Naive thymus-derived CD4-positive, alpha-beta T cell (primary cell): ENCODE measurements around the gene TNIK. TPM values are rescaled to one million over a fixed set of nuclear protein-coding genes. Genes with fewer than 3 reads are reported as not detected.
A peak's percentile ranks its signal among the peaks of the same experiment; 100 is the strongest.

Experiments
- ATAC-seq: fragments of 150-1000 bp; cut with Tn5 transposase; 2 replicates; pipeline ENCODE4 v1.10.0; 2021; ENCODE audit warnings: mild to moderate bottlenecking, moderate library complexity
- CTCF ChIA-PET: fragments of 350-600 bp; sonication (Branson Sonifier 250); formaldehyde crosslinking; loops from one replicate; lab custom pipeline; 2021; ENCODE audit warnings: antibody characterized with exemption; lab: Charles Lee
- POLR2A ChIA-PET: fragments of 350-600 bp; sonication (Branson Sonifier 250); formaldehyde crosslinking; loops from one replicate; lab custom pipeline; 2021; ENCODE audit warnings: antibody characterized with exemption, inconsistent platforms; lab: Charles Lee
- DNase-seq, 9 donors: peaks; one replicate each; pipeline versions ENCODE4 v3.0.0 to v3.0.0-alpha.2; 2020 to 2022; ENCODE audit warnings: mixed read lengths in 1 of 9
- H3K27ac ChIP-seq: one replicate; pipeline ENCODE4 v1.7.0; 2013; ENCODE audit warnings: mild to moderate bottlenecking, low read depth, low read length, moderate library complexity
- H3K27me3 ChIP-seq, 2 donors: one replicate each; pipeline ENCODE4 v1.7.0; 2013; ENCODE audit warnings: low read length in 2 of 2, mild to moderate bottlenecking in 2 of 2, moderate library complexity in 2 of 2; ENCODE audit not compliant: control insufficient read depth in 2 of 2, insufficient read depth in 2 of 2
- H3K36me3 ChIP-seq, 3 experiments: 1 replicate in 2 of 3; 2 replicates in 1 of 3; pipeline ENCODE4 v1.7.0; 2013; ENCODE audit warnings: low read length in 3 of 3, mild to moderate bottlenecking in 3 of 3, moderate library complexity in 1 of 3; ENCODE audit not compliant: insufficient read depth in 3 of 3, control insufficient read depth in 2 of 3
- H3K4me1 ChIP-seq, 2 donors: one replicate each; pipeline ENCODE4 v1.7.0; 2013; ENCODE audit warnings: low read length in 2 of 2, mild to moderate bottlenecking in 2 of 2, moderate library complexity in 1 of 2; ENCODE audit not compliant: control insufficient read depth in 2 of 2, insufficient read depth in 2 of 2
- H3K4me3 ChIP-seq: 2 replicates; pipeline ENCODE4 v1.7.0; 2013; ENCODE audit warnings: mild to moderate bottlenecking, low read length
- H3K9me3 ChIP-seq, 3 experiments: 1 replicate in 2 of 3; 2 replicates in 1 of 3; pipeline ENCODE4 v1.7.0; 2013; ENCODE audit warnings: low read length in 3 of 3; ENCODE audit not compliant: control insufficient read depth in 2 of 3
- H3K27ac Mint-ChIP-seq, 9 donors: one replicate each; pipeline ENCODE4 v1.8.0; 2020 to 2022; ENCODE audit warnings: mixed read lengths in 9 of 9, mild to moderate bottlenecking in 8 of 9, moderate library complexity in 5 of 9, inconsistent platforms in 2 of 9
- H3K27me3 Mint-ChIP-seq, 5 donors: one replicate each; pipeline ENCODE4 v1.8.0; 2021 to 2022; ENCODE audit warnings: mixed read lengths in 5 of 5, mild to moderate bottlenecking in 1 of 5
- H3K36me3 Mint-ChIP-seq, 5 donors: one replicate each; pipeline ENCODE4 v1.8.0; 2020 to 2022; ENCODE audit warnings: mixed read lengths in 5 of 5, mild to moderate bottlenecking in 3 of 5, inconsistent platforms in 1 of 5
- H3K4me1 Mint-ChIP-seq, 7 donors: one replicate each; pipeline ENCODE4 v1.8.0; 2020 to 2022; ENCODE audit warnings: mixed read lengths in 7 of 7, mild to moderate bottlenecking in 3 of 7, inconsistent platforms in 1 of 7
- H3K4me3 Mint-ChIP-seq, 10 donors: one replicate each; pipeline ENCODE4 v1.8.0; 2020 to 2022; ENCODE audit warnings: mild to moderate bottlenecking in 10 of 10, mixed read lengths in 10 of 10, moderate library complexity in 6 of 10, inconsistent platforms in 2 of 10
- H3K9me3 Mint-ChIP-seq, 11 donors: one replicate each; pipeline ENCODE4 v1.8.0; 2020 to 2022; ENCODE audit warnings: mixed read lengths in 11 of 11, mild to moderate bottlenecking in 4 of 11, inconsistent platforms in 1 of 11, moderate library complexity in 1 of 11
- intact Hi-C, 2 donors: fragments of 100-400 bp; cut with micrococcal nuclease; formaldehyde crosslinking; loops; one replicate each; pipeline ENCODE4 v1.15.1; 2023
- polyA plus RNA-seq, 2 donors: library from polyadenylated mRNA; unstranded; fragments of 300-500 nt; fragmentation: Illumina TruSeq; gene quantifications; one replicate each; pipeline ENCODE4 v1.2.3, GENCODE V29; 2021
- total RNA-seq, 6 experiments: library from RNA in 5 of 6; stranded (reverse) in 5 of 6; gene quantifications; 1 replicate in 5 of 6; 2 replicates in 1 of 6; pipeline ENCODE4 v1.2.3 and lab custom pipeline; 2021 to 2026

The TNIK gene
- total and polyA plus RNA-seq, 7 experiments from 2014 or later, result 20.2 to 74.9 (median 66.3) TPM

DNA sequence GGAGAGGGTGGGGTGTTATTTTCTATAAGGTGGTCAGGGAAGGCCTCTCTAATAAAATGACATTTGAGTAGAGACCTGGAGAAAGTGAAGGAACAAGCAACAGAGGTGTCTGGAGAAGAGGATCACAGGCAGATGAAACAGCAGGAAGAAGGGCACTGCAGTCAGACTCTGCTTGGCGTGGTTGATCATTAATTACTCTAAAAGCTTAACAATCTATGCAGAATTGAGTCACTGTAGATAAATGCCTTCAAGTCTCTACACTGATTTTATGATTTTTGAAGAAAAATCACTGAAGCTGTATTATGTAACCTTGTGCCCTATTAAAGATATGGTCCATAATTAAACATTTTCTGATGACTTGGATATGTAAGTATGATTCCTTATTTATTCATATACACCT is 114.2 kb downstream of the TNIK start:
- H3K9me3 Mint-ChIP-seq, result peaks cover 5 to 30% (median 11%) of the 10 kb centered on the region in 11 donors
- no peak overlapping the region for H3K4me3 ChIP-seq
- H3K36me3 Mint-ChIP-seq, result peaks cover 4 to 46% (median 41%) of the 10 kb centered on the region in 5 donors
- ChIA-PET POLR2A (no interaction called here), CTCF (interaction anchor here (1.1 kb wide), 1 partner anchor 114 kb away, joined by 3 read pairs; the partner anchor contains the start of gene TNIK)
- H3K27ac ChIP-seq, result no peak overlapping the region
- no peaks in the 10 kb centered on the region for H3K27me3 ChIP-seq
- DNase-seq, result no peak
- H3K27ac Mint-ChIP-seq, result no peak overlapping the region
- ATAC-seq, result no peak
- H3K4me3 Mint-ChIP-seq, result no peak overlapping the region
- H3K27me3 Mint-ChIP-seq, result no peaks in the 10 kb centered on the region
- H3K36me3 ChIP-seq, result no peaks in the 10 kb centered on the region
- H3K4me1 Mint-ChIP-seq, result peaks cover 21 to 76% (median 62%) of the 10 kb centered on the region in 7 donors
- peaks cover 0 to 7% (median 0%) of the 10 kb centered on the region in 3 experiments for H3K9me3 ChIP-seq
- peaks cover 0 to 5% of the 10 kb centered on the region in 2 donors for H3K4me1 ChIP-seq
- intact Hi-C loops, result loop anchor here in 1 of 2 donors (2.0 kb wide), 1 partner anchor 17 kb away; no protein-coding TSS in a partner anchor

DNA sequence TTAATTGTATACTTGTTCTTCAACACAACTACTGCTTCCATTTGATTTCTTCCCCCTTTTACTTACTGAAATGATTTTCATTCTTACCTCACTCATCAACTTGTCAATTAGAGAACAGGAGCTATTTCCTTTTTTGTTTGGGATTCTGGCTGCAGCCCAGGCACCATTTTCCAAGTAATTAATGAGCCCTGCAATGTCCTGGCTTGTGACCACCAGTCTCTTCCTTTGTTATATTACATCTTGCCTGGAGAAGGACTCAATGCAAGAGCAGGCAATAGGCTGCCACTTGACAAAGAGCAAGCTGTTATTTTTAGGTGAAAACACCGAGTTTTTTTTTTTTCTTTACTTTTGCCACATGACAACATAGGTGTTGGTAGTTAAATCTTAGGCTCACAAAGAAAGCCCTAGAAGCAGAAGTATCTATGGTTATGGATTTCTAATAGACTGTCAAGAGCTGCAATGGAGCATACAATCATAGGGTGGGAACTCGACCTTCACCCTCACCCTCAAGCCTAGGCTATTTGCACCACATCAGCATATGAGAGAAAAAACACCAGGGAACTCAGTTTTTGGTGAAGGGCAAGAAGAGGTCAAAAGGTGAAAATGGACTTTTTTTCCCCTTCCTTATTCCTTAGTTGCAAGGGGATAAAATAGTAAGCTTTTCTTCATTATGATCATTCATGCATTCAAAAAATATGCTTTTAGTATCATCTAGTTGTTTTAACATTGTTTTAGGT is 114.9 kb downstream of the TNIK start:
- Mint-ChIP-seq H3K27me3 (no peaks in the 10 kb centered on the region), H3K27ac (no peak overlapping the region)

DNA sequence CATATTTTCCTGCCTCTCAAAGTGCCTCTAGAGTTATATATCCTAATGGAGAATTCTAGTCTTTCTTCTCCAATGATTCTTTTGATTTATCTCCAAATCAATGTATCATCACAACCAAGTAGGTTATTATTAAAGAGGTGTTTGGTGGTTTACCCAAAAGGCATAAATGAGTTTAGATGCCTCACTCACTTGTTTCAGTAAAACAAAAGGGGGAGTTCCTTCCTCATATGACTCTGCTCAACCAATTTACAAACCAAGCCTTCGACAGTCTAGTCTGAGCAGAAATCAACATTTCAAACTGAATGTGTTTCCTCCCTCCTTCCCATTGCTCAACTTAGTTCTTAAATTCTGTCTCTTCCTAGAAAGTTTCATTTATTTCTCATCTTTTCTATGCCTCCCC is 116.5 kb downstream of the TNIK start:
- CTCF ChIA-PET, result no interaction called here
- intact Hi-C loops, result no loop called here
- Histone ChIP-seq H3K36me3 (no peaks in the 10 kb centered on the region), H3K27ac (no peak overlapping the region), H3K27me3 (no peaks in the 10 kb centered on the region), H3K9me3 (peaks cover 0 to 7% (median 0%) of the 10 kb centered on the region in 3 experiments), H3K4me3 (no peak overlapping the region), H3K4me1 (peaks cover 0 to 5% of the 10 kb centered on the region in 2 donors)
- peak overlapping the region in 1 of 10 donors; percentile 25 for H3K4me3 Mint-ChIP-seq
- no peak overlapping the region for H3K27ac Mint-ChIP-seq
- ATAC-seq (no peak), DNase-seq (no peak)
- POLR2A ChIA-PET, result interaction anchor here (0.9 kb wide), 1 partner anchor 36 kb away, joined by 3 read pairs; no protein-coding TSS in a partner anchor
- peaks cover 5 to 30% (median 11%) of the 10 kb centered on the region in 11 donors for H3K9me3 Mint-ChIP-seq
- H3K27me3 Mint-ChIP-seq, result no peaks in the 10 kb centered on the region
- peaks cover 16 to 67% (median 56%) of the 10 kb centered on the region in 7 donors for H3K4me1 Mint-ChIP-seq
- peaks cover 4 to 63% (median 42%) of the 10 kb centered on the region in 5 donors for H3K36me3 Mint-ChIP-seq

More for the DNA sequence above, 114.9 kb downstream of the TNIK start:
- Mint-ChIP-seq H3K4me3 (no peak overlapping the region), H3K36me3 (peaks cover 4 to 53% (median 42%) of the 10 kb centered on the region in 5 donors), H3K9me3 (peaks cover 5 to 30% (median 11%) of the 10 kb centered on the region in 11 donors), H3K4me1 (peaks cover 21 to 75% (median 58%) of the 10 kb centered on the region in 7 donors)
- ChIA-PET POLR2A (no interaction called here), CTCF (interaction anchor here (0.6 to 1.1 kb wide), 3 partner anchors 8 to 115 kb away, joined by 3 read pairs; partner anchors contain the start of gene TNIK)
- Histone ChIP-seq H3K27me3 (no peaks in the 10 kb centered on the region), H3K4me1 (peaks cover 0 to 5% of the 10 kb centered on the region in 2 donors), H3K27ac (no peak overlapping the region), H3K36me3 (no peaks in the 10 kb centered on the region), H3K9me3 (peaks cover 0 to 7% (median 0%) of the 10 kb centered on the region in 3 experiments), H3K4me3 (no peak overlapping the region)
- no peak for DNase-seq
- intact Hi-C loops, result no loop called here
- no peak for ATAC-seq

DNA sequence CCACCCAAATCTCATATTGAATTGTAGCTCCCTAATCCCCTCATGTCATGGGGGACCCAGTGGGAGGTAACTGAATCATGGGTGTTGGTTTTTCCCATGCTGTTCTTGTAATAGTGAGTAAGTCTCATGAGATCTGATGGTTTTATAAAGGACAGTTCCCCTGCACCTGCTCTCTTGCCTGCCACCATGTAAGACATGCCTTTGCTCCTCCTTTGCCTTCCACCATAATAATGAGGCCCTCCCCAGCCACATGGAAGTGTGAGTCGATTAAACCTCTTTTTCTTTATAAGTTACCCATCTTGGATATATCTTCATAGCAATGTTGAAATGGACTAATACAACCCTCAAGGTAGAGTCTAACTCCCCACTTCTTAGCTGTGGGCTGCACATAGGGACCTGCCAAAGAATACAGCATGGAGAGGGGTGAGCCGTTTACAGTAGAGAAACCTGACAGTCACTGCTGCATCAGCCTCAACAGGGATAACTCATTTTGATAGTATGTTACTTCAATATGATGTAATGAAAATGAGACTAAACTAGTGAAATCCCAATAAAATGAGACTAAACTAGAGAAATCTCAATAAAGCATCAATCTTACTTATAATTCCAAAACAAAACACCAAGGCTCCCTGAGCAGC is 117.3 kb downstream of the TNIK start:
- intact Hi-C loops, result no loop called here
- H3K27me3 ChIP-seq, result no peaks in the 10 kb centered on the region
- ChIA-PET CTCF (no interaction called here), POLR2A (no interaction called here)
- H3K4me3 ChIP-seq, result no peak overlapping the region
- Mint-ChIP-seq H3K4me3 (peak overlapping the region in 1 of 10 donors; percentile 48), H3K27ac (no peak overlapping the region), H3K4me1 (peaks cover 12 to 64% (median 57%) of the 10 kb centered on the region in 7 donors), H3K36me3 (peaks cover 4 to 69% (median 43%) of the 10 kb centered on the region in 5 donors), H3K9me3 (peaks cover 5 to 30% (median 11%) of the 10 kb centered on the region in 11 donors), H3K27me3 (no peaks in the 10 kb centered on the region)
- H3K4me1 ChIP-seq, result peaks cover 0 to 2% of the 10 kb centered on the region in 2 donors
- DNase-seq (no peak), ATAC-seq (no peak)
- peaks cover 0 to 7% (median 0%) of the 10 kb centered on the region in 3 experiments for H3K9me3 ChIP-seq
- no peaks in the 10 kb centered on the region for H3K36me3 ChIP-seq
- H3K27ac ChIP-seq, result no peak overlapping the region

DNA sequence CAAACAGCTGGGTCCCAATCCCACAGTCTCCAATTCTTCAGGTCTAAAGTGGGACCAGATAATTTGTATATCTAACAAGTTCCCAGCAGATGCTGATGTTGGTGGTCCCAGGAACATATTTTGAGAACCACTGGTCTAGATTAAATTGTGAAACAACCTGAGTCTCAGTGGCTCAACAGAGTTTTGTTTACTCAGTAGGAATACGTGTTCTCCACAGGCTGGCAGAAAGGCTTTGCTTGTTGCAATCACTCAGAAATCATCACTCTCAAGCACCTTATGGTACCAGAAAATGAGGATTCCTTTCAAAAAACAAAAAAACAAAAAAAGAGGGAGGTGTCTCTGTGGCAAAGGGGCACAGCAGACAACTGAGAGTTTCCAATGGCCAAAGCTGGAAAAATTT is 118.0 kb downstream of the TNIK start:
- Histone ChIP-seq H3K27ac (no peak overlapping the region), H3K27me3 (no peaks in the 10 kb centered on the region), H3K9me3 (peaks cover 0 to 7% (median 0%) of the 10 kb centered on the region in 3 experiments), H3K4me1 (no peaks in the 10 kb centered on the region), H3K36me3 (no peaks in the 10 kb centered on the region), H3K4me3 (no peak overlapping the region)
- intact Hi-C loops, result no loop called here
- ChIA-PET POLR2A (no interaction called here), CTCF (interaction anchor here (0.5 kb wide), 1 partner anchor 179 kb away, joined by 3 read pairs; no protein-coding TSS in a partner anchor)
- ATAC-seq (no peak), DNase-seq (no peak)
- Mint-ChIP-seq H3K4me3 (no peak overlapping the region), H3K9me3 (peaks cover 5 to 30% (median 11%) of the 10 kb centered on the region in 11 donors), H3K36me3 (peaks cover 4 to 76% (median 41%) of the 10 kb centered on the region in 5 donors), H3K27ac (no peak overlapping the region), H3K27me3 (no peaks in the 10 kb centered on the region), H3K4me1 (peaks cover 6 to 63% (median 58%) of the 10 kb centered on the region in 7 donors)

DNA sequence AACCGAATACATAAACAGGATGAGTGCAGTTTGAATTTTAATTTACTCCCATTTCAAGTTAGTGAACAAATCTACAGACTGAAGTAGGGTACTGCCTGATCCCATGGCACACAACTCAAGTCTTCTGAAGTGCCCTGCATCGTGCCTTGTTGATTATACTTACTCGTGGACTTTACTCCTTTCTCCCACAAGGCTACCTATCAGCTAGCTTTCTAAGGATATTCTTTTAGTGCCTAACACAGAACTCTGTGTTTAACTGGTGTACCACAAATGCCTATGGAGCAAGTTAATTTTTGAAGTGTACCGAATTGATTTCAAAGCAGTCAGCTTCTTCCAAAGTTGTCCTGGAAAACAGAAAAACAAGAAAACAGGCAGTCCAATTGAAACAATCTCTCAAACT is 119.8 kb downstream of the TNIK start:
- ChIA-PET CTCF (interaction anchor here (0.7 kb wide), 1 partner anchor 9 kb away, joined by 4 read pairs; no protein-coding TSS in a partner anchor), POLR2A (no interaction called here)
- Histone ChIP-seq H3K27ac (no peak overlapping the region), H3K4me3 (no peak overlapping the region), H3K27me3 (no peaks in the 10 kb centered on the region), H3K4me1 (no peaks in the 10 kb centered on the region), H3K9me3 (peaks cover 0 to 7% (median 0%) of the 10 kb centered on the region in 3 experiments), H3K36me3 (no peaks in the 10 kb centered on the region)
- H3K9me3 Mint-ChIP-seq, result peaks cover 4 to 30% (median 9%) of the 10 kb centered on the region in 11 donors
- no peak for DNase-seq
- H3K36me3 Mint-ChIP-seq, result peaks cover 4 to 72% (median 32%) of the 10 kb centered on the region in 5 donors
- no peaks in the 10 kb centered on the region for H3K27me3 Mint-ChIP-seq
- ATAC-seq, result no peak
- intact Hi-C loops, result no loop called here
- no peak overlapping the region for H3K4me3 Mint-ChIP-seq
- H3K4me1 Mint-ChIP-seq, result peaks cover 0 to 64% (median 55%) of the 10 kb centered on the region in 7 donors
- H3K27ac Mint-ChIP-seq, result peak overlapping the region in 1 of 9 donors; percentile 38
